Measurements from ENCODE around the gene TECPR1. TPM values are rescaled to one million over a fixed set of nuclear protein-coding genes. Genes with fewer than 3 reads are reported as not detected.
"Not testable (repeated sequence)": the region's sequence is repeated elsewhere in the genome, so short reads cannot be mapped to it uniquely, and the experiment has no call there.

Gene TECPR1
- total RNA-seq, 1 donor from 2014 or later, result 45.4 TPM

- peaks cover 10% of the 10 kb centered on the region for H3K36me3 Mint-ChIP-seq (ENCODE audit: low read depth)
- no peak for DNase-seq (ENCODE audit: low spot score)
- no peak overlapping the region for H3K4me3 Mint-ChIP-seq (ENCODE audit: low read depth)
Observed at GRCh38 chr7:98227939-98228338, 24.1 kb downstream of the TECPR1 start.

GRCh38 chr7:98225913-98226614, 26.0 kb downstream of the TECPR1 start:
- no peak overlapping the region for H3K4me3 Mint-ChIP-seq (ENCODE audit: low read depth)
- no peak for DNase-seq (ENCODE audit: low spot score)
- peaks cover 14% of the 10 kb centered on the region for H3K36me3 Mint-ChIP-seq (ENCODE audit: low read depth)
- H3K9me3 Mint-ChIP-seq, result no peaks in the 10 kb centered on the region
- no peaks in the 10 kb centered on the region for H3K27me3 Mint-ChIP-seq (ENCODE audit: low read depth)
- intact Hi-C loops (cut with micrococcal nuclease), result no loop called here
- no peak overlapping the region for H3K27ac Mint-ChIP-seq
- no peaks in the 10 kb centered on the region for H3K4me1 Mint-ChIP-seq (ENCODE audit: low read depth)

More at GRCh38 chr7:98227939-98228338, 24.1 kb downstream of the TECPR1 start:
- H3K9me3 Mint-ChIP-seq, result no peaks in the 10 kb centered on the region
- H3K27ac Mint-ChIP-seq, result no peak overlapping the region
- no peaks in the 10 kb centered on the region for H3K27me3 Mint-ChIP-seq (ENCODE audit: low read depth)
- intact Hi-C loops (cut with micrococcal nuclease), result no loop called here
- no peaks in the 10 kb centered on the region for H3K4me1 Mint-ChIP-seq (ENCODE audit: low read depth)

- Mint-ChIP-seq H3K36me3 (ENCODE audit: low read depth) (peaks cover 13% of the 10 kb centered on the region), H3K4me3 (ENCODE audit: low read depth) (no peak overlapping the region), H3K27me3 (ENCODE audit: low read depth) (no peaks in the 10 kb centered on the region), H3K4me1 (ENCODE audit: low read depth) (no peaks in the 10 kb centered on the region), H3K9me3 (no peaks in the 10 kb centered on the region), H3K27ac (no peak overlapping the region)
- intact Hi-C loops (cut with micrococcal nuclease), result no loop called here
- DNase-seq (ENCODE audit: low spot score), result no peak
Observed at GRCh38 chr7:98224701-98225181, 27.3 kb downstream of the TECPR1 start.

GRCh38 chr7:98223898-98224700, 27.9 kb downstream of the TECPR1 start:
- H3K4me1 Mint-ChIP-seq (ENCODE audit: low read depth), result peaks cover 2% of the 10 kb centered on the region
- no peaks in the 10 kb centered on the region for H3K9me3 Mint-ChIP-seq
- peaks cover 17% of the 10 kb centered on the region for H3K36me3 Mint-ChIP-seq (ENCODE audit: low read depth)
- H3K4me3 Mint-ChIP-seq (ENCODE audit: low read depth), result no peak overlapping the region
- H3K27ac Mint-ChIP-seq, result no peak overlapping the region
- no peaks in the 10 kb centered on the region for H3K27me3 Mint-ChIP-seq (ENCODE audit: low read depth)
- intact Hi-C loops (cut with micrococcal nuclease), result no loop called here
- no peak for DNase-seq (ENCODE audit: low spot score)

GRCh38 chr7:98223351-98223897, 28.6 kb downstream of the TECPR1 start:
- H3K9me3 Mint-ChIP-seq, result no peaks in the 10 kb centered on the region
- no peaks in the 10 kb centered on the region for H3K27me3 Mint-ChIP-seq (ENCODE audit: low read depth)
- H3K4me3 Mint-ChIP-seq (ENCODE audit: low read depth), result no peak overlapping the region
- no peak overlapping the region for H3K27ac Mint-ChIP-seq
- H3K36me3 Mint-ChIP-seq (ENCODE audit: low read depth), result peaks cover 22% of the 10 kb centered on the region
- intact Hi-C loops (cut with micrococcal nuclease), result no loop called here
- no peak for DNase-seq (ENCODE audit: low spot score)
- peaks cover 7% of the 10 kb centered on the region for H3K4me1 Mint-ChIP-seq (ENCODE audit: low read depth)

- no peaks in the 10 kb centered on the region for H3K27me3 Mint-ChIP-seq (ENCODE audit: low read depth)
- intact Hi-C loops (cut with micrococcal nuclease), result no loop called here
- DNase-seq (ENCODE audit: low spot score), result no peak
- H3K36me3 Mint-ChIP-seq (ENCODE audit: low read depth), result peaks cover 19% of the 10 kb centered on the region
- H3K9me3 Mint-ChIP-seq, result no peaks in the 10 kb centered on the region
- H3K4me1 Mint-ChIP-seq (ENCODE audit: low read depth), result peaks cover 11% of the 10 kb centered on the region
- no peak overlapping the region for H3K27ac Mint-ChIP-seq
- no peak overlapping the region for H3K4me3 Mint-ChIP-seq (ENCODE audit: low read depth)
Observed at GRCh38 chr7:98222533-98223195, 29.4 kb downstream of the TECPR1 start.

- no peaks in the 10 kb centered on the region for H3K27me3 Mint-ChIP-seq (ENCODE audit: low read depth)
- H3K27ac Mint-ChIP-seq, result no peak overlapping the region
- no peak for DNase-seq (ENCODE audit: low spot score)
- H3K36me3 Mint-ChIP-seq (ENCODE audit: low read depth), result peaks cover 19% of the 10 kb centered on the region
- peaks cover 11% of the 10 kb centered on the region for H3K4me1 Mint-ChIP-seq (ENCODE audit: low read depth)
- intact Hi-C loops (cut with micrococcal nuclease), result no loop called here
- H3K9me3 Mint-ChIP-seq, result no peaks in the 10 kb centered on the region
- no peak overlapping the region for H3K4me3 Mint-ChIP-seq (ENCODE audit: low read depth)
Observed at GRCh38 chr7:98221611-98222532, 30.2 kb downstream of the TECPR1 start.

GRCh38 chr7:98219382-98219781, 32.6 kb downstream of the TECPR1 start:
- H3K9me3 Mint-ChIP-seq; H3K27ac Mint-ChIP-seq; H3K27me3 Mint-ChIP-seq (ENCODE audit: low read depth); H3K4me3 Mint-ChIP-seq (ENCODE audit: low read depth); intact Hi-C loops (cut with micrococcal nuclease); DNase-seq (ENCODE audit: low spot score): not testable (repeated sequence)
- Mint-ChIP-seq H3K4me1 (ENCODE audit: low read depth) (peaks cover 11% of the 10 kb centered on the region), H3K36me3 (ENCODE audit: low read depth) (peaks cover 19% of the 10 kb centered on the region)

GRCh38 chr7:98217623-98218582, 34.1 kb downstream of the TECPR1 start:
- Mint-ChIP-seq H3K4me1 (ENCODE audit: low read depth) (peaks cover 11% of the 10 kb centered on the region), H3K9me3 (no peaks in the 10 kb centered on the region), H3K27me3 (ENCODE audit: low read depth) (no peaks in the 10 kb centered on the region), H3K27ac (no peak overlapping the region), H3K4me3 (ENCODE audit: low read depth) (no peak overlapping the region), H3K36me3 (ENCODE audit: low read depth) (peaks cover 19% of the 10 kb centered on the region)
- intact Hi-C loops (cut with micrococcal nuclease), result no loop called here
- no peak for DNase-seq (ENCODE audit: low spot score)

GRCh38 chr7:98216941-98217622, 35.0 kb downstream of the TECPR1 start:
- H3K27me3 Mint-ChIP-seq (ENCODE audit: low read depth), result no peaks in the 10 kb centered on the region
- H3K4me3 Mint-ChIP-seq (ENCODE audit: low read depth), result no peak overlapping the region
- H3K4me1 Mint-ChIP-seq (ENCODE audit: low read depth), result peaks cover 11% of the 10 kb centered on the region
- DNase-seq (ENCODE audit: low spot score), result no peak
- no peaks in the 10 kb centered on the region for H3K9me3 Mint-ChIP-seq
- H3K27ac Mint-ChIP-seq, result no peak overlapping the region
- peaks cover 19% of the 10 kb centered on the region for H3K36me3 Mint-ChIP-seq (ENCODE audit: low read depth)
- intact Hi-C loops (cut with micrococcal nuclease), result no loop called here

Measured in activated T-helper 2 cell treated with anti-CD3 and anti-CD28 coated beads, Interferon-gamma antibody, Interleukin-2, Interleukin-4, amounts not matched to agents 10 μg/mL and 5 μg/mL and 100 μg/mL, durations not matched to agents 14 hours and 24 hours and 36 hours (primary cell).